ENCODE data around the gene SCUBE1. TPM values are rescaled to one million over a fixed set of nuclear protein-coding genes. Genes with fewer than 3 reads are reported as not detected.
A peak's percentile ranks its signal among the peaks of the same experiment; 100 is the strongest.

Gene SCUBE1
- total RNA-seq, 4 donors from 2014 or later = 0.68 to 6.4 (median 1.7) TPM

- Histone ChIP-seq H3K4me1 (peaks cover 0 to 23% (median 18%) of the 10 kb centered on the region in 4 donors), H3K36me3 (no peaks in the 10 kb centered on the region), H3K4me3 (peak overlapping the region; percentile 53 to 90 (median 78)), H3K27me3 (no peaks in the 10 kb centered on the region), H3K9me3 (no peaks in the 10 kb centered on the region), H3K27ac (peak overlapping the region; percentile 81 to 97 (median 94))
- WGBS, 2 donors (ENCODE audit: low coverage in 1 of 2) = 30% methylated on average over 12 of the region's 12 CpGs; no CpG with 5 or more reads in 1 of the 2 donors
- TF ChIP-seq CTCF (IDR thresholded peaks at IDR 0.05) (no peak), POLR2AphosphoS5 (IDR thresholded peaks at IDR 0.05) (peak in 1 of 3 donors; percentile 14)
- DNase-seq = peak; percentile 62
- intact Hi-C loops (cut with DNase I; ENCODE audit: low total_unique reads) = loop anchor here (1.0 kb wide), 1 partner anchor 39 kb away; no protein-coding TSS in a partner anchor
- in situ Hi-C loops (cut with MboI; ENCODE audit: low pct_ligation_motif_present in 1 of 4, low pct_unique_long_range_greater_than_20kb in 1 of 4, low sequenced_read_pairs in 3 of 4) = no loop called here
Observed at GRCh38 chr22:43185860-43186261, 157.3 kb downstream of the SCUBE1 start.

- intact Hi-C loops (cut with DNase I; ENCODE audit: low total_unique reads) (no loop called here), in situ Hi-C loops (cut with MboI; ENCODE audit: low pct_ligation_motif_present in 1 of 4, low pct_unique_long_range_greater_than_20kb in 1 of 4, low sequenced_read_pairs in 3 of 4) (no loop called here)
- H3K4me1 ChIP-seq = peaks cover 0 to 23% (median 18%) of the 10 kb centered on the region in 4 donors
- 74 to 83% methylated on average over 1 to 12 of the region's 12 CpGs for whole genome bisulfite sequencing, 2 donors (ENCODE audit: low coverage in 1 of 2)
- H3K27ac ChIP-seq = no peak overlapping the region
- peaks cover 0 to 15% (median 3%) of the 10 kb centered on the region in 4 donors for H3K36me3 ChIP-seq
- no peak overlapping the region for H3K4me3 ChIP-seq
- H3K9me3 ChIP-seq = no peaks in the 10 kb centered on the region
- DNase-seq = no peak
- H3K27me3 ChIP-seq = no peaks in the 10 kb centered on the region
- no peak for TF ChIP-seq CTCF (IDR thresholded peaks at IDR 0.05)
- TF ChIP-seq POLR2AphosphoS5 (IDR thresholded peaks at IDR 0.05) = no peak
- no peak for TF ChIP-seq EP300 (IDR thresholded peaks at IDR 0.05; ENCODE audit: low read depth)
Observed at GRCh38 chr22:43183496-43184277, 159.5 kb downstream of the SCUBE1 start.

- 97% methylated on average over 17 of the region's 17 CpGs; no CpG with 5 or more reads in 1 of the 2 donors for WGBS, 2 donors (ENCODE audit: low coverage in 1 of 2)
- no peak overlapping the region for H3K27ac ChIP-seq
- peaks cover 0 to 19% (median 15%) of the 10 kb centered on the region in 4 donors for H3K4me1 ChIP-seq
- no peaks in the 10 kb centered on the region for H3K9me3 ChIP-seq
- H3K4me3 ChIP-seq = no peak overlapping the region
- TF ChIP-seq EP300 (IDR thresholded peaks at IDR 0.05; ENCODE audit: low read depth) (no peak), CTCF (IDR thresholded peaks at IDR 0.05) (no peak), POLR2A (IDR thresholded peaks at IDR 0.05) (no peak), POLR2AphosphoS5 (IDR thresholded peaks at IDR 0.05) (no peak)
- peaks cover 0 to 18% (median 3%) of the 10 kb centered on the region in 4 donors for H3K36me3 ChIP-seq
- in situ Hi-C loops (cut with MboI; ENCODE audit: low pct_ligation_motif_present in 1 of 4, low pct_unique_long_range_greater_than_20kb in 1 of 4, low sequenced_read_pairs in 3 of 4) (no loop called here), intact Hi-C loops (cut with DNase I; ENCODE audit: low total_unique reads) (no loop called here)
- H3K27me3 ChIP-seq = no peaks in the 10 kb centered on the region
- DNase-seq = no peak
Observed at GRCh38 chr22:43182726-43183125, 160.4 kb downstream of the SCUBE1 start.

GRCh38 chr22:43182118-43182517 lies 161.1 kb downstream of the SCUBE1 start:
- TF ChIP-seq POLR2AphosphoS5 (IDR thresholded peaks at IDR 0.05) (no peak), EP300 (IDR thresholded peaks at IDR 0.05; ENCODE audit: low read depth) (no peak), POLR2A (IDR thresholded peaks at IDR 0.05) (no peak)
- Histone ChIP-seq H3K27me3 (no peaks in the 10 kb centered on the region), H3K4me3 (no peak overlapping the region), H3K4me1 (peaks cover 0 to 19% (median 14%) of the 10 kb centered on the region in 4 donors), H3K27ac (no peak overlapping the region), H3K36me3 (peaks cover 0 to 18% (median 3%) of the 10 kb centered on the region in 4 donors), H3K9me3 (no peaks in the 10 kb centered on the region)
- DNase-seq = no peak
- in situ Hi-C loops (cut with MboI; ENCODE audit: low pct_ligation_motif_present in 1 of 4, low pct_unique_long_range_greater_than_20kb in 1 of 4, low sequenced_read_pairs in 3 of 4) = no loop called here
- 87% methylated on average over 10 of the region's 10 CpGs; no CpG with 5 or more reads in 1 of the 2 donors for WGBS, 2 donors (ENCODE audit: low coverage in 1 of 2)
- intact Hi-C loops (cut with DNase I; ENCODE audit: low total_unique reads) = no loop called here
